ENCODE measurements around the gene PRSS33.

DNA sequence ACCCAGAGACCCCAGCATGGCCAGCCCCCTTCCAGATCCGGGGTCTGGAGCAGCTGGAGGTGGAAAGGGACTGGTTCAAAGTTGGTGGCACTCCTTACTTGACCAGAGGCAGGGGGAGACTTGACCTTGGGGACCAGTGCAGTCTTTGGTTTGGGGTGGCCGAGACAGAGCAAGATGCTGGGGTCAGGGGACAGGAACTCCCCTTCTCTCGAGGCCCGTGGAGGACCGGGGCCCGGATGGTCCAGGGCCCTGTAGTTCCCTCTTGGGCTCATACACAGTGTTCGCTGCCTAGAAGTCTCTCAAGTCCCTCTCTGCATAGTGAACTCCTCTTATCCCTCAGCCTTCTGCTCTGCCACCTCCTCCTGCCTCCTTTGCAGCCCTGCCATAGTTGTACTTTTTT is 601 bp upstream of the PRSS33 start:
- TF ChIP-seq TAF1 (IDR thresholded peaks at IDR 0.05; ENCODE audit: control insufficient read depth, extremely low read depth, insufficient read depth, low read length, severe bottlenecking): no peak
- TF ChIP-seq POLR3G (IDR thresholded peaks at IDR 0.05; ENCODE audit: extremely low read depth, insufficient read length, insufficient replicate concordance): no peak
- no peak for TF ChIP-seq POLR2AphosphoS5 (IDR thresholded peaks at IDR 0.05; ENCODE audit: control insufficient read depth, insufficient read depth, low read depth, low read length)
- TF ChIP-seq, protein P1, sequence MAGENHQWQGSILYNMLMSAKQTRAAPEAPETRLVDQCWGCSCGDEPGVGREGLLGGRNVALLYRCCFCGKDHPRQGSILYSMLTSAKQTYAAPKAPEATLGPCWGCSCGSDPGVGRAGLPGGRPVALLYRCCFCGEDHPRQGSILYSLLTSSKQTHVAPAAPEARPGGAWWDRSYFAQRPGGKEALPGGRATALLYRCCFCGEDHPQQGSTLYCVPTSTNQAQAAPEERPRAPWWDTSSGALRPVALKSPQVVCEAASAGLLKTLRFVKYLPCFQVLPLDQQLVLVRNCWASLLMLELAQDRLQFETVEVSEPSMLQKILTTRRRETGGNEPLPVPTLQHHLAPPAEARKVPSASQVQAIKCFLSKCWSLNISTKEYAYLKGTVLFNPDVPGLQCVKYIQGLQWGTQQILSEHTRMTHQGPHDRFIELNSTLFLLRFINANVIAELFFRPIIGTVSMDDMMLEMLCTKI (IDR thresholded peaks at IDR 0.05; ENCODE audit: partially characterized antibody): no peak
- TF ChIP-seq POLR2A (conservative IDR thresholded peaks at IDR 0.05): no peak
- TF ChIP-seq, protein P2, sequence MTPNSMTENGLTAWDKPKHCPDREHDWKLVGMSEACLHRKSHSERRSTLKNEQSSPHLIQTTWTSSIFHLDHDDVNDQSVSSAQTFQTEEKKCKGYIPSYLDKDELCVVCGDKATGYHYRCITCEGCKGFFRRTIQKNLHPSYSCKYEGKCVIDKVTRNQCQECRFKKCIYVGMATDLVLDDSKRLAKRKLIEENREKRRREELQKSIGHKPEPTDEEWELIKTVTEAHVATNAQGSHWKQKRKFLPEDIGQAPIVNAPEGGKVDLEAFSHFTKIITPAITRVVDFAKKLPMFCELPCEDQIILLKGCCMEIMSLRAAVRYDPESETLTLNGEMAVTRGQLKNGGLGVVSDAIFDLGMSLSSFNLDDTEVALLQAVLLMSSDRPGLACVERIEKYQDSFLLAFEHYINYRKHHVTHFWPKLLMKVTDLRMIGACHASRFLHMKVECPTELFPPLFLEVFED (CRISPR knock-in tag; conservative IDR thresholded peaks at IDR 0.05): no peak
- TF ChIP-seq IFI16 (CRISPR knock-in tag; IDR thresholded peaks at IDR 0.05): no peak
- TF ChIP-seq HDGF (IDR thresholded peaks at IDR 0.05): no peak

All from K562 (cell line).